HL-60 (cell line): ENCODE measurements around the gene MPRIP.

Experiments
- GABPA ChIP-seq: IDR thresholded peaks from 2 replicates; pipeline ENCODE4 v1.6.1; 2012; ENCODE audit warnings: low read depth
- POLR2AphosphoS5 ChIP-seq: IDR thresholded peaks from 2 replicates; pipeline ENCODE4 v1.6.1; 2012; ENCODE audit warnings: low read depth
- TF ChIP-seq, protein P1 (sequence below): IDR thresholded peaks from one replicate; pipeline ENCODE4 v1.5.1; 2011; ENCODE audit warnings: low read length, control low read depth, inconsistent platforms; ENCODE audit not compliant: insufficient read depth
- TF ChIP-seq, protein P2 (sequence below): IDR thresholded peaks from 2 replicates; pipeline ENCODE4 v1.6.1; 2012; ENCODE audit warnings: low read depth; ENCODE audit not compliant: insufficient replicate concordance

DNA sequence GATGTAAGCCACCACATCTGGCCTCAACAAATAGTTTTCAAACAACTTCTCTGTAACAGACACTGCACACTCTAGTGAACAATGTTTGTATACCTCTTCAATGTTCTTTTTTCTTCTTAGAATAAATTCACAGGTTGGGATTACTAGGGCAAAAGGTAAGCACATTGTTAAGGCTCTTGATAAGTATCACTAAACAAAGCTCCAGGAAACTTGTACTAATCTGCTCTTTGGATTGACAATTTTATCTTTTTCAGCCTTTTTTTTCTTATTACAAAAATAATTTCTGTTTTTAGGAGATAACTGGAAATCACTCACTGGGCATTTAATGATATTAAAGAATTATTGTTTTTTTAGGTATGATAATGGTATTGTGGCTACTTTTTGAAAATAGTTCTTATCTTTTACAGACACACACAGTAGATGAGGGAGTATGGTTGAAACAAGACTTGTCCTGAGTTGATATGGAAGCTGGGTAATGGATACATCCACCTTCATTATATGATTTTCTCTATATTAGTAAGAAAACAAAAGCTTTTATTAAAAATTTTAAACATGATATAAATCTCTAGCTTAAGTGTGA, 7.7 kb upstream of the MPRIP start:
- TF ChIP-seq, protein P1, sequence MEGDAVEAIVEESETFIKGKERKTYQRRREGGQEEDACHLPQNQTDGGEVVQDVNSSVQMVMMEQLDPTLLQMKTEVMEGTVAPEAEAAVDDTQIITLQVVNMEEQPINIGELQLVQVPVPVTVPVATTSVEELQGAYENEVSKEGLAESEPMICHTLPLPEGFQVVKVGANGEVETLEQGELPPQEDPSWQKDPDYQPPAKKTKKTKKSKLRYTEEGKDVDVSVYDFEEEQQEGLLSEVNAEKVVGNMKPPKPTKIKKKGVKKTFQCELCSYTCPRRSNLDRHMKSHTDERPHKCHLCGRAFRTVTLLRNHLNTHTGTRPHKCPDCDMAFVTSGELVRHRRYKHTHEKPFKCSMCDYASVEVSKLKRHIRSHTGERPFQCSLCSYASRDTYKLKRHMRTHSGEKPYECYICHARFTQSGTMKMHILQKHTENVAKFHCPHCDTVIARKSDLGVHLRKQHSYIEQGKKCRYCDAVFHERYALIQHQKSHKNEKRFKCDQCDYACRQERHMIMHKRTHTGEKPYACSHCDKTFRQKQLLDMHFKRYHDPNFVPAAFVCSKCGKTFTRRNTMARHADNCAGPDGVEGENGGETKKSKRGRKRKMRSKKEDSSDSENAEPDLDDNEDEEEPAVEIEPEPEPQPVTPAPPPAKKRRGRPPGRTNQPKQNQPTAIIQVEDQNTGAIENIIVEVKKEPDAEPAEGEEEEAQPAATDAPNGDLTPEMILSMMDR: no peak
- TF ChIP-seq POLR2AphosphoS5 (no peak), GABPA (no peak)
- TF ChIP-seq, protein P2, sequence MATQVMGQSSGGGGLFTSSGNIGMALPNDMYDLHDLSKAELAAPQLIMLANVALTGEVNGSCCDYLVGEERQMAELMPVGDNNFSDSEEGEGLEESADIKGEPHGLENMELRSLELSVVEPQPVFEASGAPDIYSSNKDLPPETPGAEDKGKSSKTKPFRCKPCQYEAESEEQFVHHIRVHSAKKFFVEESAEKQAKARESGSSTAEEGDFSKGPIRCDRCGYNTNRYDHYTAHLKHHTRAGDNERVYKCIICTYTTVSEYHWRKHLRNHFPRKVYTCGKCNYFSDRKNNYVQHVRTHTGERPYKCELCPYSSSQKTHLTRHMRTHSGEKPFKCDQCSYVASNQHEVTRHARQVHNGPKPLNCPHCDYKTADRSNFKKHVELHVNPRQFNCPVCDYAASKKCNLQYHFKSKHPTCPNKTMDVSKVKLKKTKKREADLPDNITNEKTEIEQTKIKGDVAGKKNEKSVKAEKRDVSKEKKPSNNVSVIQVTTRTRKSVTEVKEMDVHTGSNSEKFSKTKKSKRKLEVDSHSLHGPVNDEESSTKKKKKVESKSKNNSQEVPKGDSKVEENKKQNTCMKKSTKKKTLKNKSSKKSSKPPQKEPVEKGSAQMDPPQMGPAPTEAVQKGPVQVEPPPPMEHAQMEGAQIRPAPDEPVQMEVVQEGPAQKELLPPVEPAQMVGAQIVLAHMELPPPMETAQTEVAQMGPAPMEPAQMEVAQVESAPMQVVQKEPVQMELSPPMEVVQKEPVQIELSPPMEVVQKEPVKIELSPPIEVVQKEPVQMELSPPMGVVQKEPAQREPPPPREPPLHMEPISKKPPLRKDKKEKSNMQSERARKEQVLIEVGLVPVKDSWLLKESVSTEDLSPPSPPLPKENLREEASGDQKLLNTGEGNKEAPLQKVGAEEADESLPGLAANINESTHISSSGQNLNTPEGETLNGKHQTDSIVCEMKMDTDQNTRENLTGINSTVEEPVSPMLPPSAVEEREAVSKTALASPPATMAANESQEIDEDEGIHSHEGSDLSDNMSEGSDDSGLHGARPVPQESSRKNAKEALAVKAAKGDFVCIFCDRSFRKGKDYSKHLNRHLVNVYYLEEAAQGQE: no peak
